GM12865 (cell line): ENCODE measurements around the gene ARHGAP9.

Experiments
- DNase-seq: peaks from one replicate; pipeline ENCODE4 v3.0.0; 2010; ENCODE audit warnings: low read depth
- H3K4me3 ChIP-seq: 2 replicates; pipeline ENCODE4 v1.5.1; 2011; ENCODE audit warnings: mild to moderate bottlenecking, low read depth, low read length, control low read depth
- CTCF ChIP-seq: IDR thresholded peaks from 2 replicates; pipeline ENCODE4 v1.5.1; 2011; ENCODE audit warnings: low read length, control low read depth, low read depth, inconsistent platforms; ENCODE audit not compliant: insufficient read depth; ENCODE audit errors: missing control alignments

Gene ARHGAP9

GRCh38 chr12:57459055-57459749, 20.5 kb downstream of the ARHGAP9 start:
- peak; percentile 97 for DNase-seq
- peak overlapping the region; percentile 61 for H3K4me3 ChIP-seq
- peak; percentile 94 for TF ChIP-seq CTCF

DNA sequence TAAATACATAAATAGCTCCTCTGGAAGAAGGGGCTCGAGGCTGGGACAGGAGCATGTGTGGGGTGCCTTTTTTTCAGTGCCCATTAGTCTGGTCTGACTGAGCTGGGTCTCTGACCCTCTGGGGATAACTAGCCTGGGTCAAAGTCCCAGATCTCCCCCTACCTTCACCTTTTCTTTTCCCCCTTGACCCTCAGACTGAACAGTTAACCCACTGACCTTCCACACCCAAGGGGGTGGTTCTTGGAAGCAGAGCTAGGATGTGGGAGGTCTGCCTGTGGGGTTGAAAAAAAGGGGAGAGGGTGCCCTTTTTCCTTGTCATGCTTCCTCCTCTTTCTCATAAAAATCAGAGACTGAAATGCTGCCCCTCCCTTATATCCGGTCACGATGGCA, 21.0 kb downstream of the ARHGAP9 start:
- TF ChIP-seq CTCF, result no peak
- peak overlapping the region; percentile 61 for H3K4me3 ChIP-seq
- DNase-seq, result no peak

- no peak for TF ChIP-seq CTCF
- no peak for DNase-seq
- no peak overlapping the region for H3K4me3 ChIP-seq
Observed at GRCh38 chr12:57456737-57457490, 22.8 kb downstream of the ARHGAP9 start.

DNA sequence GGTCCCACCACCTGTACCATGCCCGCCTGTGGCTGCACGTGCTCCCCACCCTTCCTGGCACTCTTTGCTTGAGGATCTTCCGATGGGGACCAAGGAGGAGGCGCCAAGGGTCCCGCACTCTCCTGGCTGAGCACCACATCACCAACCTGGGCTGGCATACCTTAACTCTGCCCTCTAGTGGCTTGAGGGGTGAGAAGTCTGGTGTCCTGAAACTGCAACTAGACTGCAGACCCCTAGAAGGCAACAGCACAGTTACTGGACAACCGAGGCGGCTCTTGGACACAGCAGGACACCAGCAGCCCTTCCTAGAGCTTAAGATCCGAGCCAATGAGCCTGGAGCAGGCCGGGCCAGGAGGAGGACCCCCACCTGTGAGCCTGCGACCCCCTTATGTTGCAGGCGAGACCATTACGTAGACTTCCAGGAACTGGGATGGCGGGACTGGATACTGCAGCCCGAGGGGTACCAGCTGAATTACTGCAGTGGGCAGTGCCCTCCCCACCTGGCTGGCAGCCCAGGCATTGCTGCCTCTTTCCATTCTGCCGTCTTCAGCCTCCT, 23.4 kb downstream of the ARHGAP9 start:
- peak; percentile 78 for TF ChIP-seq CTCF
- DNase-seq, result peak; percentile 76
- H3K4me3 ChIP-seq, result no peak overlapping the region

- no peak overlapping the region for H3K4me3 ChIP-seq
- no peak for DNase-seq
- no peak for TF ChIP-seq CTCF
Observed at GRCh38 chr12:57455374-57456144, 24.1 kb downstream of the ARHGAP9 start.

- no peak for TF ChIP-seq CTCF
- no peak for DNase-seq
- H3K4me3 ChIP-seq, result no peak within 1 kb of the TSS
Observed at GRCh38 chr12:57454566-57455373, 24.9 kb downstream of the ARHGAP9 start, which contains the start of gene INHBE. Gene INHBE, plus strand, starts transcription at chr12:57455307. Its CDS starts 230 bp downstream, at chr12:57455537.
